ENCODE measurements around the gene IL17D.
"Not testable (repeated sequence)": the region's sequence is repeated elsewhere in the genome, so short reads cannot be mapped to it uniquely, and the experiment has no call there.

IL17D gene

GRCh38 chr13:20721058-20721453 is 17.6 kb downstream of the IL17D start:
- no peak for DNase-seq

GRCh38 chr13:20721454-20722357 is 18.2 kb downstream of the IL17D start:
- no peak for DNase-seq

- DNase-seq = no peak
These were observed 24.4 kb downstream of the IL17D start for GRCh38 chr13:20727856-20728255.

- DNase-seq = no peak
These were observed 25.2 kb downstream of the IL17D start for GRCh38 chr13:20728579-20729311.

- DNase-seq = no peak
These were observed 26.4 kb downstream of the IL17D start for GRCh38 chr13:20729633-20730585.

GRCh38 chr13:20738616-20739015 is 35.1 kb downstream of the IL17D start:
- DNase-seq = no peak

GRCh38 chr13:20740021-20740420 is 36.5 kb downstream of the IL17D start:
- DNase-seq = no peak

- DNase-seq = not testable (repeated sequence)
These were observed 40.4 kb downstream of the IL17D start for GRCh38 chr13:20743830-20744404.

DNA sequence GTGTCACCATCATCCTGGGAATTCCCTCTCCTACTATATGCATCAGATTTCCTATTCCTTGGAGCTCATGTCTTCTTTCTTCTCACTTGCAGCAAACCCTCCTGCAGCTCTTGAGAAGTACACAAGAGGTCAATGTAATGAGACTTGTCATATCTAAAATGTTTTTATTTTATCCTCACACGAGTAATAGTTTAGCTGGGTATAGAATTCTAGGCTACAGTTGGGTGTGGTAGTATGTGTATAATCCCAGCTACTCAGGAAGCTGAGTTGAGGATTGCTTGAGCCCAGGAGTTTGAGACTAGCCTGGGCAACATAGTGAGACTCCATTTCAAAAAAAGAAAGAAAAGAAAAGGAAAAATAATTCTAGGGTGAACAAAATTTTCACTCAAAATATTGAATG is 45.9 kb downstream of the IL17D start:
- no peak for DNase-seq

DNA sequence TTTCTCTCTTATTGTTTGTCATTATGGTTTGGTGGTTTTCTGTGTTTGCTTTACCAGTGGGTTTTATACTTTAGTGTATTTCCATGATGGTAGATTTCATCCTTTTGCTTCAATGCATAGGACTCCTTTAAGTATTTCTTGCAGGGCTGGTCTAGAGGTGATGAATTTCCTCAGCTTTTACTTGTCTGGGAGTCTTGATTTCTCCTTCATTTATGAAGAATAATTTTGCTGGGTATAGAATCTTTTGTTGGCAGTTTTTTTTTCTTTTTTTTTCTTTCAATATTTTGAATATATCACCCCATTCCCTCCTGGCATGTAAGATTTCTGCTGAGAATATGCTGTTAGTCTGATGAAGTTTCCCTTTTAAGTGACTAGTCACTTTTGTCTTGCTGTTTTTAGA is 50.5 kb downstream of the IL17D start:
- DNase-seq = no peak

- DNase-seq = no peak
These were observed 57.4 kb downstream of the IL17D start for GRCh38 chr13:20760872-20761271.

DNA sequence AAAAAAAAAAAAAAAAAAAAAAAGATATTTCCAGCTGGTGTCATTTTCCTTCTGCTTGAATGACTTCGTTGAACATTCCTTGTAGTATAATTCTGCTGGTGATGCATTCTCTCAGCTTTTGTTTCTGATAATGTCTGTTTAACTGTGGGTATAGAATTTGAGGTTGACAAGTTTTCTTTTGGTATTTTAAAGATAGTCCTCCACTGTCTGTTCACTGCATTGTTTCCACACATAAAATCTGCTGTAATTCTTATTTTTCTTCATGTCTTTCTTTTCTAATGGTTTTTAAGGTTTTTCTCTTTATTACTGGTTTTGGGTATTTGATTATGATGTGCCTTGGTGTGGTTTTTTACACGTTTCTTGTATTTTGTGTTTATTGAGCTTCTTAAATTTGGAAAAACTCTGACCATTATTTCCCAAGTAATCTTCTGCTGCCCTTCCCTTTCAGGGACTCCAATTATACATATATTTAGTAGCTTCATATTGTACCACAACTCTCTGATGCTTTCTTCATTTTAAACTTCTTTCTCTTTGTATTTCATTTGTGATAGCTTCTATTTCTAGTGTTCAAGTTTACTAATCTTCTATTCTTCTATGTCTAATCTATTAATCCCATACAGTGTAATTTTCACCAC is 63.9 kb downstream of the IL17D start:
- DNase-seq = no peak

GRCh38 chr13:20769091-20769490 is 65.6 kb downstream of the IL17D start:
- no peak for DNase-seq

GRCh38 chr13:20769834-20770233 is 66.3 kb downstream of the IL17D start:
- no peak for DNase-seq

Measured in stimulated activated CD4-positive, alpha-beta T cell treated with anti-CD3 and anti-CD28 coated beads, Interleukin-4, amount 100 ng/mL, for 24 hours (primary cell).